MM.1S (cell line): ENCODE results near the gene PDZRN4.

Experiments used
- EZH2 ChIP-seq: fragments of 300-600 bp; sonication (generic); optimal IDR thresholded peaks from 2 replicates; pipeline ENCODE3; 2017; ENCODE audit warnings: low read depth, mild to moderate bottlenecking, antibody characterized with exemption, low read length, mixed read lengths
- EZH2phosphoT487 ChIP-seq: fragments of 300-600 bp; sonication (generic); IDR thresholded peaks from 2 replicates; pipeline ENCODE4 v1.6.1; 2018; ENCODE audit warnings: antibody characterized with exemption, low read length
- TF ChIP-seq, protein P1 (sequence below): fragments of 300-600 bp; sonication (generic); IDR thresholded peaks from 2 replicates; pipeline ENCODE4 v1.5.1; 2016; ENCODE audit warnings: antibody characterized with exemption, low read length, mixed read lengths

DNA sequence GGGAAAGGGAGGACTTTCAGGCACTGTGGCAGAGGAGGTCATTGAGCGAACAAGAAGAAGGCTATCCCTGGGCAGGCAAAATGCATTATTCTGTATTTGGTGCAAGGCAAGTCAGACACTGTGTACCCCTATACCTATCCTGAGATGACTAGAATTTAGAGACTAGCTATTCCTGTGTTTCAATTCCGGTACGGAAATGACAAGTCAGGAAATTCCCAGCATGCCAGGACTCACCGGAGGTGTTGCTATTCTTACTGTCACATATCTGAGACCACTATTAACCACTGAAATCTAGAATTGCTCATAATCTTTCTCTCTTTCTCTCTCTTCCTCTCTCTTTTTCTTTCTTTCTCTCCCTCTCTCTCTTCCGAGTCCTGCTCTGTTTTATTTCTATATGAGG lies 297.1 kb downstream of the PDZRN4 start:
- TF ChIP-seq, protein P1, sequence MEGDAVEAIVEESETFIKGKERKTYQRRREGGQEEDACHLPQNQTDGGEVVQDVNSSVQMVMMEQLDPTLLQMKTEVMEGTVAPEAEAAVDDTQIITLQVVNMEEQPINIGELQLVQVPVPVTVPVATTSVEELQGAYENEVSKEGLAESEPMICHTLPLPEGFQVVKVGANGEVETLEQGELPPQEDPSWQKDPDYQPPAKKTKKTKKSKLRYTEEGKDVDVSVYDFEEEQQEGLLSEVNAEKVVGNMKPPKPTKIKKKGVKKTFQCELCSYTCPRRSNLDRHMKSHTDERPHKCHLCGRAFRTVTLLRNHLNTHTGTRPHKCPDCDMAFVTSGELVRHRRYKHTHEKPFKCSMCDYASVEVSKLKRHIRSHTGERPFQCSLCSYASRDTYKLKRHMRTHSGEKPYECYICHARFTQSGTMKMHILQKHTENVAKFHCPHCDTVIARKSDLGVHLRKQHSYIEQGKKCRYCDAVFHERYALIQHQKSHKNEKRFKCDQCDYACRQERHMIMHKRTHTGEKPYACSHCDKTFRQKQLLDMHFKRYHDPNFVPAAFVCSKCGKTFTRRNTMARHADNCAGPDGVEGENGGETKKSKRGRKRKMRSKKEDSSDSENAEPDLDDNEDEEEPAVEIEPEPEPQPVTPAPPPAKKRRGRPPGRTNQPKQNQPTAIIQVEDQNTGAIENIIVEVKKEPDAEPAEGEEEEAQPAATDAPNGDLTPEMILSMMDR = no peak
- TF ChIP-seq EZH2phosphoT487 (no peak), EZH2 (no peak)
